IPS DF 4.7 (cell line): ENCODE measurements around the gene FADS2.

ENCODE experiments used
- DNase-seq: peaks from one replicate; pipeline ENCODE4 v3.0.0-alpha.2; 2013; ENCODE audit warnings: low spot score; ENCODE audit errors: extremely low read depth

Gene FADS2

DNA sequence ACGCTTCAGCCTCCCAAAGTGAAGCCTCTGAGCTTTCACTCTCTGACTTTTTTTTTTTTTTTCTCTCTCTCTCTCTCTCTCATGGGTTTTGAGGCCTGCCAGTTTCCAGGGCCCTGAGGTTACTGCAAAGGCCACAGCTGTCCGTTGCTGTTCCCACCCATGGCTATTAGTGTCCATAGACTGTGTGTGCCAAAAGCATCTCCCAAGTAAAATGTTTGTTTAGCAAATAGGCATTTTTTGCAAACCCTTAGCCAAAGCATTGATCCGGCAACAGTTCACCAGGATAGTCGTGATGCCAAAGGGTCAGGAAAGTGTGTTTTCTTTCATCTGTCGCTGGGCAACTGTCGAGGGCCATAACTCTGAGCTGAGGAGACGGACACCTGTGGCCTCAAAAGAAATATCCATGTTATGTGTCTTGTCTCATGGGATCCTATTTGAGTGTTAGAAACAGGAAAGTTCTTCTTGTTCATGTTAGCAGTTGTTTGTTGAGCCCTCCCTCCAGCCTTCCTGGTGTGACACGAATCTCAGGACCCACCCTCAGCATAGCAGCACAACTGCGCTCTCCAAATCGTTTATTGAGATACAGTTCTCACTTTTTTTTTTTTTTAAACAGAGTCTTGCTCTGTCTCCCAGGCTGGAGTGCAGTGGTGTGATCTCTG is 18.4 kb downstream of the FADS2 start:
- DNase-seq = no peak

DNA sequence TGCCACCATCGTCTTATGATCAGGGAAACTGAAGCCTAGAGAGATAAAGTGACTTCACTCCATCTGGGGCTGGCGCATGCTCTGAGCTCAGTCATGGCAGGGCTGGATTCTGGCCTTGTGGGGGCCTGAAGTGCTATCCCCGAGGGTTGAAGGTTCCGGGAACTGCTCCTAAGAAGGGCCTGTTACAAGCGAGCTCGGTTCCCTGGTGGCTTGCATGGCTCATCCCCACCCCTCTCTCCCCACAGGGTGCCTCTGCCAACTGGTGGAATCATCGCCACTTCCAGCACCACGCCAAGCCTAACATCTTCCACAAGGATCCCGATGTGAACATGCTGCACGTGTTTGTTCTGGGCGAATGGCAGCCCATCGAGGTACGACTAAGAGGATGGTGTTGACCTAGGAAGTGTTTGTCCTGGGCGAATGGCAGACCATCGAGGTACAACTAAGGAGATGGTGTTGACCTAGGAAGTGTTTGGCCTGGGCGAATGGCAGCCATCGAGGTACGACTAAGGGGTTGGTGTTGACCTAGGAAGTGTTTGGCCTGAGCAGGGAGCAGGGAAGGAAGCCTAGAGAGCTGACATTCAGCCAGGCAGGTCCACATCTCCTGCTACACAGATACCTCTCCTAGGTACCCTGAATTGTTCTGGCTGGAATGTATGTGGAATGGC is 19.9 kb downstream of the FADS2 start:
- no peak for DNase-seq

DNA sequence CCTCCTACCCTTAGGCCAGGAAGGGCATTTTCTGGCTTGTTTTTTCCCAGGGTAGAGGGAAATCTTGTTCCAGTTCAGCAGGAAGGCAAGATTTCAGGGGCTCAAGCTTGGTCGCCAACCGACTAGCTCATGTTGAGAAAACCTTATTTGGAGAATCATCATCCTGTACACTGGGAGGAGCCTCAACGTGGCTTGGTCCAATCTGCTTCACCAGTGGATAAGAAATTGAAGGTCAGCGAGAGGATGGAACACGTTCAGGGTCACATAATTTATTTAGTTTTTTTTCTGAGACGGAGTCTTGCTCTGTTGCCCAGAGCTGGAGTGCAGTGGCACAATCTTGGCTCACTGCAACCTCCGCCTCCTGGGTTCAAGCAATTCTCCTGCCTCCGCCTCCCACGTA is 20.5 kb downstream of the FADS2 start:
- DNase-seq = no peak

DNA sequence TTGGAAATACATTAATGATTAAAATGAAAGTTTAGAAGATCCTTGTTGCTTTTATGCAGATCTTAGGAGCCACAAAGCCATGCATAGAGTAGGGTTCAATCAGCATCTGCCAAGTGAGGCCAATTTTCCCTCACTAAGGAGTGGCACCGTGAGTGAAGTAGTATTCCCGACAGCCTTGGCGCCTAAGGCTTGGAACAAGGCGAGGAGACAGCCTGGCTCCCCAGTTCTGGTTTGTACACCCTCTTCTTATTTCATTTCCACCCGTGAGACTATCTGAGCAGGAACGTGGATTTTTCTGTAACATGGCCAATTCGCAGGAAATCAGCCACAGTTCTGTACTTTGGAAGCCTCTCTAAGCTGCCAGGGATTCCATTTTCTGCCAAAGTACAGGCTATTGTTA is 22.6 kb downstream of the FADS2 start:
- no peak for DNase-seq

DNA sequence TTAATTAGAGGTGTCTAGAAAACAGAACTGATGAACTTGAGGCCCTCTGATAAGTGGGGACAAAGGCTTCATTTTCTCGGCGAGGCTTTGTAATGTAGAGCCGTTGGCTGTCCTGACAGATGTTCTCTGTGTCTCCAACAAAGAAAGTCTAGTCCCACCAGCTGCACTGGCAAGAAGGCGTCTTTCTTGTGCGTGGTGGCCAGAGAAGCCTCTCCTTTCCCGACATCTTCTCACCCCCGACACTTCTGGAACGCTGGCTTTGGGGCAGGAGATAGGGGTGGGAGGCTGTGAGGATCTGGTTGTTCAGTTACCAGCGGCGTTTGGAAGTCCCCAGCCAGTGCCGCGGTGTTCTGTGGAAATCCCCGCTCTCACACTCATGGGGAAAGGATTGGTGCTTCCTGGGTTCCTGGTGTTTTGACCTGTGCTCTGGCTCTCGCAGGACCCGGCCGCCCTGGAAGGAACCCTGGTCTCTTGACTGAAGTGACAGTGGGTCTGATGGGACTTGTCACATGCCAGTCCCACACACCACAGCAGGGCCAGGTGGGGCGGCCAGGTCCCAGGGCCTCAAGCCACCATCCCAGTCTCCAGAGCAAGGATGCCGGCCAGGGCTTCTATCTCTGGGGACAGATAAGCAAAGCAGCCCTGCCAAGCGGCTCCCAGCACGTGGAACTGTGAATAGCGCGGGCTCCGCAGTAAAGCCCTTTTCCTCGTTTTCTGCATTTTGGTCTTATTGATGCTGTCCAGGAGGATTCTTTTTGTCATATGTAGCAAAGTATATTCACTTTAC is 23.2 kb downstream of the FADS2 start:
- no peak for DNase-seq

DNA sequence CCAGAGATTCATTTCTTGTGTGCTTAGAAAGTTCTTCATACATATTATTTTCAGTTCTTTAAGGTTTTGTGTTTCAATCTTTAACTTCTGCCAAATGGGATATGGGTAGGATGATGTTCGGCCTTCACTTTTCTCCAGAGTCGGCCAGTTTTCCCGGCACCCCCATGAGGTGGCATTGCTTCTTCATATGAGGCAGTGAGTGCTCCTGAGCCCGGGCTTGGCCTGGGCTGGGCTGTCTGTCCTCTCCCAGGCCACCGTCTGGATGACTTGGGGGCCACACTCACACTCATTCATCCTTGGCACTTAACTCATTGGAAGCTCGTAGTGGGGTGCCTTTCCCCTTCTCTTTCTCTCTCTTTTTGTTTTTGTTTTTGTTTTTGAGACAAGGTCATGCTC is 23.8 kb downstream of the FADS2 start:
- no peak for DNase-seq

DNA sequence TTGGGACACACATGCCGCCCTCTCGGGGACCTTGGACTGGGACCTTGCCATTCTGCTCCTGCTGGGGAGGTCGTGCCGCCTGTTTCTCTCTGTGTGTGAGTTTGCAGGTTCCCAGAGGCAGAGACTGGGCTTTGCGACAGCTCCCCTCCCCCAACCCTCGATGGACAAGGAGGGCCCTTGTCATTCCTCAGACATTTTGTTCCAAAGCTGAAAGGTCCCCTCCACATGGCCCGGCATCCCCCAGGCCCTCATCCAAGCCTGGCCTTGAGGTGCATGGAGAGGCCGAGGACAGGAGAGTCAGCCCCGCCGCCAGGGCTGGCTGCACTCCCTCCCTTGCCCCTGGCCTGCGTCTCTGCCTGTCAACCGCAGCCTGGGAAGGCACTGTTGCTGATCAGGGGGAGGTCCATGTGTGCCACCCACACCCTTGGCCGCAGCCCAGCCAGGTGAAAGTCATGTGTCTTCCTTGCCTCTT is 25.6 kb downstream of the FADS2 start:
- no peak for DNase-seq

DNA sequence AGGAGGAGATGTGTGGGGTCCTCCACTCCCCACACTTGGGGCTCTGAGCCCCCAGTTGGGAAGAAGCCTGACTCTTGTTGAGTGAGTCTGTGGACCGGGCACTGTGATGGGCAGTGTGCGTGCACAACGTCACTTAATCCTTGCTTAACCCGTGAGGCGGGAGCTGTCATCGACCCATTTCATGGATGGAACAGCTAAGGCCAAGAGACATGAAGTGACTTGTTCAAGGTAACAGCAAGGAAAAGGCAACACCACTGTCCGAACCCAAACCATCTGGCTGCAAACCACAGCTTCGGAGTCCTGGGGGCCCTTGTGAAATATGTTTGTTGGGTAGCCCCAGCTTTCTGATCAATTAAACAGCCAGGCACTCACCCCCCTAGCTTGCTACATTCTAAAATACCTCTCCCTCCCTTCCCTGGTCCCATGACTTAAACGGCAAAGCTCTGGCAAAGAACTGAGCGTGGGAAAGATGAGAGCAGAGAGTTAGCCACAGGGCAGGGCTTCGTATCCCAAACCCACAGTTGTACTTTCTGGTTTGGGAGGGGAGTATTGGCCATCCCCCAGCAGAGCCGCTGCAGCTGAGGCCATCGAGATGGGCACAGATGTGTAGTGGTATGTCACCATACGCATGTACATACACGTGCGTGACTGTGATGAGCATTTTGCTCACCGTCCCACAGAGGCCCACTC is 26.3 kb downstream of the FADS2 start:
- DNase-seq = no peak

DNA sequence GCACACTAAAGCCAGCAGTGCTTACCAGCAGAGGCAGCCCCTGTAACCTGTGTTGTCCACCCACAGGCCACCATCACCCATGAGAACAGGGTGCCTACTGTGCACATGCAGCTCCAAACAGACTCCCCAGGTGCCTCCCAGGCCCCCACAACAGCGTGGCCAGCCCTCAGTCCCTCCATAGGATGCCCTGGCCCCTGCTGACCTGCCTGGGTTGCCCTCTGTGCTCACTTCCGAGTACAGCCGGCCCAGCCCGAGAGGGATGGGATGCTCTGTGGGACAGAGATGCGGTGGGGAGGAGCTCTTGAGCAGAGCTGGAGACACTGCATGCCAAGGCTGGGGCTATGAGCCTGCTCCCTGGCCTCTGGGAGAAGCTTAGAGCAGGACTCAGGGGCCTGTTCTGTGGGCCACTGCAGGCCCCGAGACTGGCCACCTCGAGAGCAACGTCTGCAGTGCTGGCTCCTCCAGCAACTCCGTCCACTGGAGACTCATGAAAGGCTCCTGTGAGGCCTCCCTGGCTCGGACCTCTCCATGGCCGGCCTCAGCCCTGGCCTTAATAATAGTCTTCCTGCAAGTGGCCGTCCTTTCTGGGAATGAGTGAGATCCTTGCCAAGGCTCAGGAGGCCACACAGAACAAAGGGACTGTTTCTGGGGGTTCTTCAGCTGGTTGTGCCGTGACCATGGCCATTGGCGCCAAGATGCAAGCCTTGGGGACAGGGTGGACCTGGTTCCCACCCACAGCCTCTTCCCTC is 27.0 kb downstream of the FADS2 start:
- DNase-seq = no peak

DNA sequence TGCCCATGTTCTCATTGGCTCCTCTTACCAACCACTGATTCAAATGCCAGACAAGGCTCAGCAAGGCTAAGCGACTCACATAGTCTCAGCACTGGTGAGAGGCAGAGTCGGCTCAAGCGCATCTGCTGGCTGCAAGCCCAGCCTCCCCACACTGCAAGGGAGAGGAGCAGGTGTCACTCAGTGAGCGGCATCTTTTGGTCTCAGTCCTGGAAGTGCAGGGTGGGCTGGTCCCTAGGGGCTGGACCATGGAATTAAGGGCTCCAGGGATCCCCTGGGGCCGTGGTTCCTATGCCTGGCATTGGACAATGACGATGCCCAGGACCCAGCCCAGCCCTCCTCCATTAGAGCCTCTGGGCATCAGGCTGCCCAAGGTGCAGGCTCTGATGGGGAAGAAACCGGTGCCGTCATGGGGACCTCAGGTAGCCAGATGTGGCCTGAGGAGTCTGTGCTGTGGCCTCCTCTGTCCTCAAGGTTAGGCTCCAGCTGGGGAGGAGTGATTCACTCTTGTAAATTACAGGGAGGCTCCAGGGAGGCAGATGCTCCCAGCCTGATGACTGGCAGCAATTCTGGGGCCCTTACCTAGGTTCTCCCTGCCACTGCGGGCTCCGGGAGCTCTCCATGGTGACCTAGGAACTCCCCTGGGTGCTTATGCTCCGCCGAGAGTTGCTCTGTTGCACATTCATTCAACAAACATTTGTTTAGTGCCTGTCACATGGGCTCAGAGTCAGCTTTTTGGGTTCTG is 28.0 kb downstream of the FADS2 start:
- no peak for DNase-seq

DNA sequence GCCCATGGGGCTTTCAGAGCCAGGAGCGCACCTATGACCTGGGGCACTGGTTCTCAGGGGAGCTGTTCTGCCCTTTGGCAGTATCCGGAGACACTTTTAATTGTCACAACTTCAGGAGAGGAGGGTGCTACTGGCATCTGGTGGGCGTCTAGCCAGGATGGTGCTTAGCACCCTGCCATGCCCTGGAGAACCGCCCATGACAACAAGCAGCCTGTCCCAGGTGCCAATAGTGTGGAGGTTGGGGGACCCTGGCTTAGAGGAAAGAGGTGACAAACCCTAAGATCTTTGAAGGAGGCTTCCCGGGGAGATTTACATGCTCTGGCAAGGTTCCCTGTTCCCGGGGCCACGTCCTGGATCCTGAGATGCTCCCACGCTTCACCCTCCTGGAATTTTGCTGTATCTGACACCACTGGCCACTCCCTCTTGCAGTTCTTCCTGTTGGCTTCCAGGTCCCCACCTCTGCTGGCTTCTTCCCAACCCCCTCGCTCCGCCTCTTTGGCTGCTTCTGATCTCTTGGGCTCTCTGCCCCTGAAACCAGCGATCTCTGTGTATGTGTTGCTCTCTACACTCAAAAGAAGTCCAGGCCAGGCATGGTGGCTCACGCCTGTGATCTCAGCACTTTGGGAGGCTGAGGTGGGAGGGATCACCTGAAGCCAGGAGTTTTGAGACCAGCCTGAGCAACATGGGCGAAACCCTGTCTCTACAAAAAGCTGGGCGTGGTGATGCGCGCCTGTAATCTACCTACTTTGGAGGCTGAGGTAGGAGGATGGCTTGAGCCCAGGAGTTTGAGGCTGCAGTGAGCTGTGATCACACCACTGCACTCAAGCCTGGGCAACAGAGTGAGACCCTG is 32.2 kb downstream of the FADS2 start:
- no peak for DNase-seq

DNA sequence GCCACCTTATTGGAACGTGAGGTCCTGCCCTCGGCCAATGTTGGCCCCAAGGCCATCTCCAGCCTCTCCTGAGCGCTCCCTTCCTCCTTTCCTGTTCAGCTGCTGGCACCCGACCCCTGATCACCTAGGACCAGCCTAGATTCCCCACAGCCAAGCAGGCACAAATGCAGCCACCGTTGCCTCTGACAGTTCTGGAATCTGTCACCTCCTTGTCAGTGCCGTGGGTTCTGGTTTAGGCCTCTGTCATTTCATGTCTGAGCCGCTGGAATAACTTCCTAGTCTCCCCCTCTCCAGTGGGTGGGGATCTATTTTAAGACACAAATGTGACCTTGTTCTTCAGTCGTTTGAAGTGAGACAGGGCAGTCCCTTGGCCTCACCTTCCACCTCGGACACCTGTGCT is 33.5 kb downstream of the FADS2 start:
- no peak for DNase-seq

DNA sequence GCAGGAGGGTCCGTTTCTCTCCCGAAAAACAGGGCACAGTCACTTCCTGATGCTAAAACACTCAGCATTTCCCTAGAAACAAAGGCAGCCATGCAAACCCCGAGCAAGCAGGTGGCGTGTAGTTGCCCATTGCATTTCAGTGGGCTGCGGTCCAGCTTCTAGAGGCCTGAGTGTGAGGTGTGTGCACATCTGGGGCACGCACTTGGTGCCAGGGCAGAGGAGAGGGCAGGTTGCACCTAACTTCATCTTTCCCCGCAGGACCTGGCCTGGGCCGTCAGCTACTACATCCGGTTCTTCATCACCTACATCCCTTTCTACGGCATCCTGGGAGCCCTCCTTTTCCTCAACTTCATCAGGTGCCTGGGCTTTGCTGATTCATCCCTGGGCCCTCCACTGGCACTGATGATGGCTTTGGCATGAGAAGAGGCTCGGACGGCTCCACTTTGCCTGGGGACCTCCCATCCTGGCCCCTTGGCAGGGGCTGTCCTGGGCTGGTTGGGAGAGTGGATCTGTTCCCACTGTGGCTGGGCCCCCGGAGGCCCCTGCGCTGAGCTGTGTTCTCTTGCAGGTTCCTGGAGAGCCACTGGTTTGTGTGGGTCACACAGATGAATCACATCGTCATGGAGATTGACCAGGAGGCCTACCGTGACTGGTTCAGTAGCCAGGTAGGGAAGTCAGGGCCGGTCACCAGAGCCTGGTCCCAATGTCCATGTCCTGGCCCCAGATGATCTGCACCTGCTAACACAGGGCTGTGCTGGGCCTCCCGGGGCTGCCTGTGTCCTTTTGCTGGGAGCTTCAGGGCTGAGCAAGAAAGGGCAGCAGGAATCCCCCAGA is 34.8 kb downstream of the FADS2 start:
- DNase-seq = no peak

DNA sequence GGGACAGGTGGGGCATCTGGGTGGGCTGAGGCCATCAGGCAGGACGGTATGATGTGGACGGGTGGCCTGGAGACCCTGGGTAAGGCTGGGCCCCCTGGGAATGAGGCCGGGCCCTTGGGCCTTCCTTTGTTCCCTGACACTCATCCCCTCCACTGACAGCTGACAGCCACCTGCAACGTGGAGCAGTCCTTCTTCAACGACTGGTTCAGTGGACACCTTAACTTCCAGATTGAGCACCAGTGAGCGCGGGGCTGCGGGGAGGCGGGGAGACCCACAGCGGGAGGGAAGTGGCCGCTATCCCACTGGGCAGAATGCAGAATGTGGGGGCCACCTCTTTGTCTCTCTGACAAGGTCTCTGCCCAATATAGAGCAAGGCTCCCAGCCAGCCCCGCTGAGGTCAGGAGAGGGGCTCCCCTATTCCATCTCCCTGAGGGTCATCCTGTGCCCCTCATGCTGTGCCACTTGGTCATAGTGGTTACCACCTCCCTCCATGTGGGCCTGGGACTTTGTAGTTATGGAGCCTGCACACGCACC is 35.5 kb downstream of the FADS2 start:
- DNase-seq = no peak

DNA sequence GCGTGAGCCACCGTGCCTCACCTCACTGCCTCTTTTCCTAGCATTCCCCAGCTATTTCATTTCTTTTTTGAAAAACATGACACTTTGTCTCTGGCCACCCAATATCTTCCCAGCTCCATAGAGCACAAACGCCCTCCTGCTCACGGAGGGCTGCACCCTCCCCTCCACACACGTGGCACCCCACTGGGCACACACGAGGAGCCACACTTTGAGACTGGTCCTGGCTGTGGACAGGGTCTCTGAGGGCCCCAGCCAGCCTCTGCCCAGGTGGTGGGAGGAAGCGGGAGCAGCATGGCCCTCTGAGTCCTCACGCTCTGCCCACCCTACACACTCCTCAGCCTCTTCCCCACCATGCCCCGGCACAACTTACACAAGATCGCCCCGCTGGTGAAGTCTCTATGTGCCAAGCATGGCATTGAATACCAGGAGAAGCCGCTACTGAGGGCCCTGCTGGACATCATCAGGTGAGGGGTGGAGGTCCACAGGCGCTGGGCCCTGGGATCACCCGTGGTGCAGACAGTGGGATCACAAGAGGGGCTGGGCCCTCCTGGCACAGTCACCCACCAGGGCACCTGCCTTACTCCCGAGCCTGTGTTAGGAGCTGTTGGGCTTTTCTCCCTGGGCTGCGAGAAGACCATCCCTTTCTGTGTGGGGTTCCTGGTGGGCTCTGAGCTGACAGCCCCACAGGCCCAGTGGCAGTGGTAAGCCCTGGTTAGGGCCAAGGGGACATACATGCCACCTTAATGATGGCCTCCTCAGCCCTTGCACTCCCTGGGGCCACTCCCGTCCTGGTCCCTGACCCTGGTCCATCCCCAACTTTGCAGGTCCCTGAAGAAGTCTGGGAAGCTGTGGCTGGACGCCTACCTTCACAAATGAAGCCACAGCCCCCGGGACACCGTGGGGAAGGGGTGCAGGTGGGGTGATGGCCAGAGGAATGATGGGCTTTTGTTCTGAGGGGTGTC is 37.0 kb downstream of the FADS2 start:
- DNase-seq = no peak

DNA sequence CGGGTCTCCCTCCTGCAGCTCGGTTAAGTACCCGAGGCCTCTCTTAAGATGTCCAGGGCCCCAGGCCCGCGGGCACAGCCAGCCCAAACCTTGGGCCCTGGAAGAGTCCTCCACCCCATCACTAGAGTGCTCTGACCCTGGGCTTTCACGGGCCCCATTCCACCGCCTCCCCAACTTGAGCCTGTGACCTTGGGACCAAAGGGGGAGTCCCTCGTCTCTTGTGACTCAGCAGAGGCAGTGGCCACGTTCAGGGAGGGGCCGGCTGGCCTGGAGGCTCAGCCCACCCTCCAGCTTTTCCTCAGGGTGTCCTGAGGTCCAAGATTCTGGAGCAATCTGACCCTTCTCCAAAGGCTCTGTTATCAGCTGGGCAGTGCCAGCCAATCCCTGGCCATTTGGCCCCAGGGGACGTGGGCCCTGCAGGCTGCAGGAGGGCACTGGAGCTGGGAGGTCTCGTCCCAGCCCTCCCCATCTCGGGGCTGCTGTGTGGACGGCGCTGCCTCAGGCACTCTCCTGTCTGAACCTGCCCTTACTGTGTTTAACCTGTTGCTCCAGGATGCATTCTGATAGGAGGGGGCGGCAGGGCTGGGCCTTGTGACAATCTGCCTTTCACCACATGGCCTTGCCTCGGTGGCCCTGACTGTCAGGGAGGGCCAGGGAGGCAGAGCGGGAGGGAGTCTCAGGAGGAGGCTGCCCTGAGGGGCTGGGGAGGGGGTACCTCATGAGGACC is 38.3 kb downstream of the FADS2 start:
- no peak for DNase-seq

DNA sequence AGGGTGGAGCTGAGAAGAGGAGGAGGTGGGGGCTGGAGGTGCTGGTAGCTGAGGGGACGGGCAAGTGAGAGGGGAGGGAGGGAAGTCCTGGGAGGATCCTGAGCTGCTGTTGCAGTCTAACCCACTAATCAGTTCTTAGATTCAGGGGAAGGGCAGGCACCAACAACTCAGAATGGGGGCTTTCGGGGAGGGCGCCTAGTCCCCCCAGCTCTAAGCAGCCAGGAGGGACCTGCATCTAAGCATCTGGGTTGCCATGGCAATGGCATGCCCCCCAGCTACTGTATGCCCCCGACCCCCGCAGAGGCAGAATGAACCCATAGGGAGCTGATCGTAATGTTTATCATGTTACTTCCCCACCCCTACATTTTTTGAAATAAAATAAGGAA is 38.9 kb downstream of the FADS2 start:
- no peak for DNase-seq
